ENCODE results near the gene SLC38A3. TPM values are rescaled to one million over a fixed set of nuclear protein-coding genes. Genes with fewer than 3 reads are reported as not detected.
A peak's percentile ranks its signal among the peaks of the same experiment; 100 is the strongest.

The SLC38A3 gene
- total RNA-seq, 1 donor, result 0.36 TPM

GRCh38 chr3:50167069-50167840 lies 37.8 kb upstream of the SLC38A3 start:
- Histone ChIP-seq H3K27ac (ENCODE audit: low read depth, low read length) (peak overlapping the region; percentile 64), H3K4me1 (ENCODE audit: insufficient read depth, low read length) (peaks cover 63% of the 10 kb centered on the region), H4K20me1 (ENCODE audit: insufficient read depth, low read length) (no peaks in the 10 kb centered on the region), H2AFZ (ENCODE audit: low read length) (peak overlapping the region; percentile 13), H3K4me3 (ENCODE audit: insufficient read depth, low read length) (no peak overlapping the region), H3K36me3 (ENCODE audit: insufficient read depth, low read length) (no peaks in the 10 kb centered on the region), H3K27me3 (ENCODE audit: insufficient read depth, low read length) (no peaks in the 10 kb centered on the region), H3K9me3 (ENCODE audit: low read depth, low read length) (no peaks in the 10 kb centered on the region), H3K4me2 (ENCODE audit: insufficient read depth, low read length) (peak overlapping the region; percentile 30), H3K79me2 (ENCODE audit: insufficient read depth, low read length) (peaks cover 45% of the 10 kb centered on the region)
- DNase-seq (ENCODE audit: insufficient read length, low spot score, missing footprints), result no peak
- TF ChIP-seq CTCF (IDR thresholded peaks at IDR 0.05; ENCODE audit: extremely low read depth, low read depth, low read length), result no peak

DNA sequence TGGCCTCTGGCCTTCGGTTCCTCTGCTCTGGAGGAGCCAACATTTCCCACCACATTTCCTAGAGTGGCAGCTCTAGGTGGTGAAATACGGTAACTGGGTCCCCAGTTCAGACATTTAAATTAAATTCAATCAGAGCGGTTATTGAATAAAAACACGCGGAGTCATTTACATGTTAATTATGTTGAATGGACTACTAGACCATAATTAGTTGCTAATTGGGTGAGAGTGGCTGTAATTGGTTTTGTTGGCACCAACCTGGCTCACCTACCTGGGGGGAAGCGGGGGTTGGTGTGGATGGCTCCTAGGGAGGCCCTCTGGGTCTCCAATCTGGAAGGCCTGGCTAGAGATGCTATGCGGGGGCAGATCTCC lies 37.2 kb upstream of the SLC38A3 start:
- no peak for TF ChIP-seq CTCF (IDR thresholded peaks at IDR 0.05; ENCODE audit: extremely low read depth, low read depth, low read length)
- H4K20me1 ChIP-seq (ENCODE audit: insufficient read depth, low read length), result no peaks in the 10 kb centered on the region
- no peaks in the 10 kb centered on the region for H3K36me3 ChIP-seq (ENCODE audit: insufficient read depth, low read length)
- H3K27me3 ChIP-seq (ENCODE audit: insufficient read depth, low read length), result no peaks in the 10 kb centered on the region
- no peak overlapping the region for H2AFZ ChIP-seq (ENCODE audit: low read length)
- peaks cover 59% of the 10 kb centered on the region for H3K4me1 ChIP-seq (ENCODE audit: insufficient read depth, low read length)
- peaks cover 45% of the 10 kb centered on the region for H3K79me2 ChIP-seq (ENCODE audit: insufficient read depth, low read length)
- no peaks in the 10 kb centered on the region for H3K9me3 ChIP-seq (ENCODE audit: low read depth, low read length)
- no peak overlapping the region for H3K4me3 ChIP-seq (ENCODE audit: insufficient read depth, low read length)
- H3K27ac ChIP-seq (ENCODE audit: low read depth, low read length), result peak overlapping the region; percentile 43
- no peak for DNase-seq (ENCODE audit: insufficient read length, low spot score, missing footprints)
- H3K4me2 ChIP-seq (ENCODE audit: insufficient read depth, low read length), result no peak overlapping the region

DNA sequence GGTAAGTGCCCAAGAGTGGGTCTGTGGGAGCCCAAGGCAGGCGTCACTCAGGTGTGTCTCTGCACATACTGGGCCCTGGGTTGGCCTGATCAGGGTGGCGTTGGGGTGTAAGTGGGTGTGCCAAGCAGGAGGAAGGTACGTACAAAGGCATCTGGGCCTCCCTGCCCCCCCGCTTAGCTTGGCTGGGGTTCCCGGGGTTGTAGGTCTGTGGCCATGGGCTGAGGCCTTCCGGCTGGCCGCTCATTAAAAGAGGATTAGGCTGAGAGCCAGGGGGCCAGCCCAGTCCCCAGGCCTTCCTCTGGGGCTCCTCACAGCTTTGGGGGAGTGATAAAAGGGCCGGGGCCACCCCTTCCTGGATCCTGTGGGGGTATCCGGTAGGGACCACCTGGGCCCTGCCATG lies 36.7 kb upstream of the SLC38A3 start:
- H2AFZ ChIP-seq (ENCODE audit: low read length), result no peak overlapping the region
- H3K79me2 ChIP-seq (ENCODE audit: insufficient read depth, low read length), result peaks cover 45% of the 10 kb centered on the region
- DNase-seq (ENCODE audit: insufficient read length, low spot score, missing footprints), result no peak
- no peaks in the 10 kb centered on the region for H4K20me1 ChIP-seq (ENCODE audit: insufficient read depth, low read length)
- H3K36me3 ChIP-seq (ENCODE audit: insufficient read depth, low read length), result no peaks in the 10 kb centered on the region
- H3K4me3 ChIP-seq (ENCODE audit: insufficient read depth, low read length), result no peak overlapping the region
- TF ChIP-seq CTCF (IDR thresholded peaks at IDR 0.05; ENCODE audit: extremely low read depth, low read depth, low read length), result no peak
- H3K4me2 ChIP-seq (ENCODE audit: insufficient read depth, low read length), result no peak overlapping the region
- peaks cover 57% of the 10 kb centered on the region for H3K4me1 ChIP-seq (ENCODE audit: insufficient read depth, low read length)
- peak overlapping the region; percentile 43 for H3K27ac ChIP-seq (ENCODE audit: low read depth, low read length)
- no peaks in the 10 kb centered on the region for H3K9me3 ChIP-seq (ENCODE audit: low read depth, low read length)
- no peaks in the 10 kb centered on the region for H3K27me3 ChIP-seq (ENCODE audit: insufficient read depth, low read length)

GRCh38 chr3:50168791-50169190 lies 36.3 kb upstream of the SLC38A3 start:
- TF ChIP-seq CTCF (IDR thresholded peaks at IDR 0.05; ENCODE audit: extremely low read depth, low read depth, low read length), result no peak

More at GRCh38 chr3:50168791-50169190, 36.3 kb upstream of the SLC38A3 start:
- H2AFZ ChIP-seq (ENCODE audit: low read length), result no peak overlapping the region
- H3K79me2 ChIP-seq (ENCODE audit: insufficient read depth, low read length), result peaks cover 45% of the 10 kb centered on the region
- H3K4me3 ChIP-seq (ENCODE audit: insufficient read depth, low read length), result no peak overlapping the region
- H3K4me2 ChIP-seq (ENCODE audit: insufficient read depth, low read length), result no peak overlapping the region
- peaks cover 53% of the 10 kb centered on the region for H3K4me1 ChIP-seq (ENCODE audit: insufficient read depth, low read length)
- no peaks in the 10 kb centered on the region for H3K36me3 ChIP-seq (ENCODE audit: insufficient read depth, low read length)
- no peaks in the 10 kb centered on the region for H3K9me3 ChIP-seq (ENCODE audit: low read depth, low read length)
- no peaks in the 10 kb centered on the region for H3K27me3 ChIP-seq (ENCODE audit: insufficient read depth, low read length)
- H4K20me1 ChIP-seq (ENCODE audit: insufficient read depth, low read length), result no peaks in the 10 kb centered on the region
- no peak for DNase-seq (ENCODE audit: insufficient read length, low spot score, missing footprints)
- peak overlapping the region; percentile 43 for H3K27ac ChIP-seq (ENCODE audit: low read depth, low read length)

Data from osteoblast (primary cell).